ENCODE measurements around the gene GRK5.
A peak's percentile ranks its signal among the peaks of the same experiment; 100 is the strongest.
"Not testable (repeated sequence)": the region's sequence is repeated elsewhere in the genome, so short reads cannot be mapped to it uniquely, and the experiment has no call there.

GRK5 gene

GRCh38 chr10:119207366-119207666 lies at the start of gene GRK5:
Gene GRK5 (plus strand): TSS chr10:119207571. CDS start chr10:119207918, 347 bp downstream.
- peak; percentile 97 for DNase-seq

- DNase-seq: no peak
These were observed 48.0 kb upstream of the GRK5 start for GRCh38 chr10:119159332-119159731.

- no peak for DNase-seq
These were observed 45.5 kb upstream of the GRK5 start for GRCh38 chr10:119161680-119162451.

GRCh38 chr10:119162452-119163092 lies 44.8 kb upstream of the GRK5 start:
- DNase-seq: no peak

GRCh38 chr10:119165171-119166117 lies 41.9 kb upstream of the GRK5 start, which contains the start of gene SFXN4:
Gene SFXN4 (minus strand): TSS chr10:119165714. CDS start chr10:119165647, 67 bp downstream.
- DNase-seq: peak; percentile 85

GRCh38 chr10:119166118-119166500 lies 41.3 kb upstream of the GRK5 start:
- DNase-seq: no peak

GRCh38 chr10:119166564-119166963 lies 40.8 kb upstream of the GRK5 start:
- no peak for DNase-seq

- no peak for DNase-seq
These were observed 40.3 kb upstream of the GRK5 start for GRCh38 chr10:119167041-119167440.

GRCh38 chr10:119174109-119174508 lies 33.3 kb upstream of the GRK5 start:
- DNase-seq: no peak

- DNase-seq: no peak
These were observed 31.2 kb upstream of the GRK5 start for GRCh38 chr10:119176166-119176565.

GRCh38 chr10:119177708-119178371 lies 29.5 kb upstream of the GRK5 start:
- DNase-seq: no peak

GRCh38 chr10:119178372-119179119 lies 28.8 kb upstream of the GRK5 start, which contains the start of gene PRDX3:
Gene PRDX3 (minus strand): TSS chr10:119178812. CDS start chr10:119178790, 22 bp downstream.
- peak; percentile 97 for DNase-seq

GRCh38 chr10:119180850-119181400 lies 26.4 kb upstream of the GRK5 start:
- not testable (repeated sequence) for DNase-seq

GRCh38 chr10:119183664-119184412 lies 23.5 kb upstream of the GRK5 start:
- DNase-seq: no peak

- DNase-seq: no peak
These were observed 17.5 kb upstream of the GRK5 start for GRCh38 chr10:119189811-119190282.

- DNase-seq: no peak
These were observed 17.0 kb upstream of the GRK5 start for GRCh38 chr10:119190353-119190752.

GRCh38 chr10:119190954-119191785 lies 16.2 kb upstream of the GRK5 start:
- no peak for DNase-seq

GRCh38 chr10:119191881-119192280 lies 15.5 kb upstream of the GRK5 start:
- no peak for DNase-seq

- DNase-seq: no peak
These were observed 9.4 kb upstream of the GRK5 start for GRCh38 chr10:119197921-119198320.

- peak; percentile 59 for DNase-seq
These were observed 8.9 kb upstream of the GRK5 start for GRCh38 chr10:119198438-119198837.
